IPS-NIHi7 (cell line): Measurements from ENCODE around the gene SPAG9.
A peak's percentile ranks its signal among the peaks of the same experiment; 100 is the strongest.
"Not testable (repeated sequence)": the region's sequence is repeated elsewhere in the genome, so short reads cannot be mapped to it uniquely, and the experiment has no call there.

Experiments used
- DNase-seq: peaks from one replicate; pipeline ENCODE4 v3.0.0; 2012; ENCODE audit warnings: mixed read lengths; ENCODE audit errors: extremely low spot score

The SPAG9 gene

GRCh38 chr17:50955160-50955559 lies 165.5 kb downstream of the SPAG9 start:
- DNase-seq, result no peak

GRCh38 chr17:50954641-50955121 lies 166.0 kb downstream of the SPAG9 start:
- DNase-seq, result no peak

- DNase-seq, result peak; percentile 77
These were observed 166.7 kb downstream of the SPAG9 start for GRCh38 chr17:50953831-50954601.

- no peak for DNase-seq
These were observed 167.2 kb downstream of the SPAG9 start for GRCh38 chr17:50953518-50953830.

GRCh38 chr17:50952889-50953288 lies 167.8 kb downstream of the SPAG9 start:
- no peak for DNase-seq

GRCh38 chr17:50952013-50952412 lies 168.7 kb downstream of the SPAG9 start:
- no peak for DNase-seq

GRCh38 chr17:50949989-50950877 lies 170.4 kb downstream of the SPAG9 start:
- peak; percentile 84 for DNase-seq

GRCh38 chr17:50949128-50949988 lies 171.3 kb downstream of the SPAG9 start:
- no peak for DNase-seq

- DNase-seq, result no peak
These were observed 172.0 kb downstream of the SPAG9 start for GRCh38 chr17:50948711-50949110.

- DNase-seq, result no peak
These were observed 172.7 kb downstream of the SPAG9 start for GRCh38 chr17:50947782-50948543.

GRCh38 chr17:50946891-50947781 lies 173.5 kb downstream of the SPAG9 start:
- no peak for DNase-seq

GRCh38 chr17:50946223-50946890 lies 174.3 kb downstream of the SPAG9 start:
- DNase-seq, result no peak

- no peak for DNase-seq
These were observed 174.9 kb downstream of the SPAG9 start for GRCh38 chr17:50945779-50946222.

- no peak for DNase-seq
These were observed 175.6 kb downstream of the SPAG9 start for GRCh38 chr17:50944902-50945720.

GRCh38 chr17:50944054-50944901 lies 176.4 kb downstream of the SPAG9 start:
- DNase-seq, result peak; percentile 65

- DNase-seq, result no peak
These were observed 177.1 kb downstream of the SPAG9 start for GRCh38 chr17:50943575-50943933.

- DNase-seq, result not testable (repeated sequence)
These were observed 179.0 kb downstream of the SPAG9 start for GRCh38 chr17:50941676-50942048.
